Astrocyte of the spinal cord (primary cell): ENCODE data around the gene NCOA3.

Experiments
- DNase-seq: peaks from one replicate; pipeline ENCODE4 v3.0.0; 2011; ENCODE audit warnings: low read depth, low spot score
- H3K4me3 ChIP-seq: 2 replicates; pipeline ENCODE4 v1.5.1; 2011; ENCODE audit warnings: low read depth, mild to moderate bottlenecking, low read length, moderate library complexity
- CTCF ChIP-seq: IDR thresholded peaks from 2 replicates; pipeline ENCODE4 v1.5.1; 2012; ENCODE audit warnings: low read depth, mild to moderate bottlenecking, low read length, inconsistent platforms
- in situ Hi-C: cut with HindIII; loops from 2 replicates; pipeline ENCODE4 v1.10.0; 2017; ENCODE audit warnings: low sequenced_read_pairs

Gene NCOA3

GRCh38 chr20:47676219-47676721, 174.6 kb downstream of the NCOA3 start:
- peak; percentile 6 for TF ChIP-seq CTCF
- no peak for DNase-seq
- H3K4me3 ChIP-seq = no peak overlapping the region
- in situ Hi-C loops = no loop called here

GRCh38 chr20:47676912-47677634, 175.4 kb downstream of the NCOA3 start:
- DNase-seq = no peak
- no peak for TF ChIP-seq CTCF
- in situ Hi-C loops = no loop called here
- no peak overlapping the region for H3K4me3 ChIP-seq

- in situ Hi-C loops = no loop called here
- DNase-seq = no peak
These were observed 176.2 kb downstream of the NCOA3 start for GRCh38 chr20:47677635-47678453.

GRCh38 chr20:47678536-47678935, 176.8 kb downstream of the NCOA3 start:
- no peak overlapping the region for H3K4me3 ChIP-seq
- no peak for TF ChIP-seq CTCF
- in situ Hi-C loops = no loop called here
- DNase-seq = no peak

More at GRCh38 chr20:47677635-47678453, 176.2 kb downstream of the NCOA3 start:
- peak; percentile 92 for TF ChIP-seq CTCF
- no peak overlapping the region for H3K4me3 ChIP-seq

GRCh38 chr20:47679462-47679861, 177.8 kb downstream of the NCOA3 start:
- no peak for DNase-seq
- no peak overlapping the region for H3K4me3 ChIP-seq
- TF ChIP-seq CTCF = no peak
- in situ Hi-C loops = no loop called here

- H3K4me3 ChIP-seq = no peak overlapping the region
- no peak for TF ChIP-seq CTCF
- no peak for DNase-seq
- in situ Hi-C loops = no loop called here
These were observed 179.3 kb downstream of the NCOA3 start for GRCh38 chr20:47680804-47681529.
